ENCODE measurements around the gene PTGDS.

GRCh38 chr9:136977223-136977622 lies at the start of gene PTGDS:
- TF ChIP-seq FOXA1 (IDR thresholded peaks at IDR 0.05) (no peak), SP1 (IDR thresholded peaks at IDR 0.05) (no peak), CTBP1 (IDR thresholded peaks at IDR 0.05; ENCODE audit: borderline replicate concordance) (no peak), NFRKB (IDR thresholded peaks at IDR 0.05) (no peak), FOXM1 (IDR thresholded peaks at IDR 0.05; ENCODE audit: borderline replicate concordance) (no peak), L3MBTL2 (conservative IDR thresholded peaks at IDR 0.05) (no peak), BHLHE40 (IDR thresholded peaks at IDR 0.05; ENCODE audit: borderline replicate concordance) (no peak), PKNOX1 (IDR thresholded peaks at IDR 0.05) (no peak), SUZ12 (IDR thresholded peaks at IDR 0.05) (no peak), HDGF (IDR thresholded peaks at IDR 0.05; ENCODE audit: borderline replicate concordance) (no peak), FOXK2 (IDR thresholded peaks at IDR 0.05) (no peak)
